Endodermal cell (in vitro differentiated cells): ENCODE results near the gene LRCH3. TPM values are rescaled to one million over a fixed set of nuclear protein-coding genes. Genes with fewer than 3 reads are reported as not detected.

Source experiments
- DNase-seq: peaks from one replicate; pipeline ENCODE4 v3.0.0-alpha.2; 2017
- H3K27ac ChIP-seq: 2 replicates; pipeline ENCODE4 v1.5.1; 2013; ENCODE audit warnings: mild to moderate bottlenecking, low read depth, low read length, moderate library complexity
- H3K27me3 ChIP-seq: 2 replicates; pipeline ENCODE4 v1.6.1; 2013; ENCODE audit warnings: mild to moderate bottlenecking, low read length, moderate library complexity; ENCODE audit not compliant: insufficient read depth, control insufficient read depth, poor library complexity, severe bottlenecking
- H3K36me3 ChIP-seq: 2 replicates; pipeline ENCODE4 v1.7.0; 2013; ENCODE audit warnings: mild to moderate bottlenecking, low read length, moderate library complexity; ENCODE audit not compliant: control insufficient read depth, insufficient read depth
- H3K4me1 ChIP-seq: one replicate; pipeline ENCODE4 v1.7.0; 2013; ENCODE audit warnings: low read length; ENCODE audit not compliant: control insufficient read depth, insufficient read depth
- H3K4me3 ChIP-seq: 2 replicates; pipeline ENCODE4 v1.5.1; 2013; ENCODE audit warnings: mild to moderate bottlenecking, low read length, moderate library complexity
- H3K9ac ChIP-seq: 2 replicates; pipeline ENCODE4 v1.6.1; 2013; ENCODE audit warnings: mild to moderate bottlenecking, low read length, moderate library complexity; ENCODE audit not compliant: poor library complexity, severe bottlenecking; ENCODE audit errors: extremely low read depth
- H3K9me3 ChIP-seq: 2 replicates; pipeline ENCODE4 v1.6.1; 2013; ENCODE audit warnings: mild to moderate bottlenecking, low read length, moderate library complexity; ENCODE audit not compliant: control insufficient read depth
- H3K27ac Mint-ChIP-seq: 2 replicates; pipeline ENCODE4 v1.8.0; 2020; ENCODE audit warnings: mixed read lengths
- H3K27me3 Mint-ChIP-seq: 2 replicates; pipeline ENCODE4 v1.8.0; 2021; ENCODE audit warnings: mild to moderate bottlenecking, mixed read lengths; ENCODE audit not compliant: insufficient read depth
- H3K36me3 Mint-ChIP-seq: 2 replicates; pipeline ENCODE4 v1.8.0; 2020; ENCODE audit warnings: low read depth, mixed read lengths
- H3K4me1 Mint-ChIP-seq: 2 replicates; pipeline ENCODE4 v1.8.0; 2020; ENCODE audit warnings: mixed read lengths
- H3K4me3 Mint-ChIP-seq: 2 replicates; pipeline ENCODE4 v1.8.0; 2020; ENCODE audit warnings: mild to moderate bottlenecking, moderate library complexity, mixed read lengths
- H3K9me3 Mint-ChIP-seq: 2 replicates; pipeline ENCODE4 v1.8.0; 2020; ENCODE audit warnings: mild to moderate bottlenecking, mixed read lengths
- WGBS, 2 experiments: methylation state at CpG; one replicate each; pipeline versions ENCODE4 v1.1.5 to v1.1.7; 2013; ENCODE audit warnings: missing lambda C conversion rate in 2 of 2, mixed read lengths in 1 of 2; ENCODE audit not compliant: insufficient coverage in 1 of 2, insufficient read length in 1 of 2; 5-methylcytosine and 5-hydroxymethylcytosine counted together
- total RNA-seq, 2 donors: library from RNA; stranded (reverse); fragmentation: NEBNext Ultra II Directional in 1 of 2; extraction: Animal tissue kit (Norgen Biotek cat#: 25700) in 1 of 2; gene quantifications; 2 replicates in 1 of 2; 3 replicates in 1 of 2; pipeline ENCODE4 v1.2.1, GENCODE V29; 2021
- TF ChIP-seq, protein P1 (sequence below): fragments of 200-600 bp; sonication (generic); conservative IDR thresholded peaks from 2 replicates; pipeline ENCODE4 v1.5.0; 2021; ENCODE audit warnings: antibody characterized with exemption, mild to moderate bottlenecking

Gene LRCH3
- total RNA-seq, 2 donors from 2014 or later = 67.1 to 70.2 TPM

DNA sequence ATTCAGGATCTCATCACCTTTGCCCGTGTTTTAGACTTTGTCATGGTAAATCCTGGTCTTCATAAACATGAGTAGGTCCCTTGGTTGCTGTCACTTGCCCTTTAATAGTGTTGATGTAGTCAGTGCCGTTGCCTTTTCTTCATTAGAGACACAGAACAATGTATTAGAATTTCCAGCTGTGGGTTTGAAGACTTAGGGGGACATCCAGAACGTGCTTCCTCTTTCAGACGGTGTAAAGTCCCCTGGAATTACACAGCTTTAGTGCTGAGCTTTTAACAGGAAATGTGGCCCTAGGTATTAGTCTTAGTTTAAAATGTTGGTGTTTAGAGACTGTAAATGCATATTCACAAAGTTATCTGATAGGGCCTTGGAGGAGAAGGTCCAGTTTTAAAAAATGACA, 8.8 kb upstream of the LRCH3 start:
- peaks cover 6% of the 10 kb centered on the region for H3K9me3 ChIP-seq
- Mint-ChIP-seq H3K36me3 (peaks cover 37% of the 10 kb centered on the region), H3K27me3 (no peaks in the 10 kb centered on the region), H3K4me3 (no peak overlapping the region), H3K9me3 (peaks cover 7% of the 10 kb centered on the region), H3K4me1 (no peaks in the 10 kb centered on the region), H3K27ac (no peak overlapping the region)
- H3K27me3 ChIP-seq = no peaks in the 10 kb centered on the region
- H3K27ac ChIP-seq = peak overlapping the region; percentile 25
- 84 to 93% methylated on average over 2 to 4 of the region's 4 CpGs for WGBS, 2 experiments
- H3K9ac ChIP-seq = no peak overlapping the region
- H3K4me3 ChIP-seq = no peak overlapping the region
- peaks cover 53% of the 10 kb centered on the region for H3K36me3 ChIP-seq
- no peaks in the 10 kb centered on the region for H3K4me1 ChIP-seq
- DNase-seq = no peak
- TF ChIP-seq, protein P1, sequence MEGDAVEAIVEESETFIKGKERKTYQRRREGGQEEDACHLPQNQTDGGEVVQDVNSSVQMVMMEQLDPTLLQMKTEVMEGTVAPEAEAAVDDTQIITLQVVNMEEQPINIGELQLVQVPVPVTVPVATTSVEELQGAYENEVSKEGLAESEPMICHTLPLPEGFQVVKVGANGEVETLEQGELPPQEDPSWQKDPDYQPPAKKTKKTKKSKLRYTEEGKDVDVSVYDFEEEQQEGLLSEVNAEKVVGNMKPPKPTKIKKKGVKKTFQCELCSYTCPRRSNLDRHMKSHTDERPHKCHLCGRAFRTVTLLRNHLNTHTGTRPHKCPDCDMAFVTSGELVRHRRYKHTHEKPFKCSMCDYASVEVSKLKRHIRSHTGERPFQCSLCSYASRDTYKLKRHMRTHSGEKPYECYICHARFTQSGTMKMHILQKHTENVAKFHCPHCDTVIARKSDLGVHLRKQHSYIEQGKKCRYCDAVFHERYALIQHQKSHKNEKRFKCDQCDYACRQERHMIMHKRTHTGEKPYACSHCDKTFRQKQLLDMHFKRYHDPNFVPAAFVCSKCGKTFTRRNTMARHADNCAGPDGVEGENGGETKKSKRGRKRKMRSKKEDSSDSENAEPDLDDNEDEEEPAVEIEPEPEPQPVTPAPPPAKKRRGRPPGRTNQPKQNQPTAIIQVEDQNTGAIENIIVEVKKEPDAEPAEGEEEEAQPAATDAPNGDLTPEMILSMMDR = no peak

DNA sequence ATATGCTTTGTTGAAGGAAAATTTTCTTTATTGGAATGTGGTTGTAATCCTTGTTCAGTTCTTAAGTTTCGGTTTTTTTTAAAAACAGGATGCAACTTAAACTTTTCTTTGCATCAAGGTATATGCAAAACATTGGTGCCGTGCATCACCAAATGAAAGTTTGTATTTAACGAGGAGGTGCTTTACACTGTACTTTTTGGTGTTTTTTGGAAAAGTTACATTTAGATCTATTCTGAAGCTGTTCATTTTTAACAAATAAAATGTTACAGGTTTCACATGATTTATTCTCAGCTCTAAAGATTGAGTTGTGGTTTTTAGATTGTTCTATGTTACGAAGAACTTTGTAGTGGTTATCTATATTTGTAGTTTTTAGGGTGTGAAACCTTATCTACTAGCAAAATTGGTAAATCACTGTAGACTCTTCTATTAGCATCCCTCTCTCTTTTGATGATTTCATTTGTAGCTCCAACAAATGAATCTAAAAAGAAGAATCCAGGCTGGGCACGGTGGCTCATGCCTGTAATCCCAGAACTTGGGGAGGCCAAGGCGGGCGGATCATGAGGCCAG, 7.0 kb upstream of the LRCH3 start:
- H3K9ac ChIP-seq = no peak overlapping the region
- H3K36me3 ChIP-seq = peaks cover 34% of the 10 kb centered on the region
- H3K4me1 ChIP-seq = no peaks in the 10 kb centered on the region
- Mint-ChIP-seq H3K4me1 (no peaks in the 10 kb centered on the region), H3K9me3 (peaks cover 7% of the 10 kb centered on the region), H3K36me3 (peaks cover 21% of the 10 kb centered on the region), H3K4me3 (no peak overlapping the region), H3K27ac (no peak overlapping the region), H3K27me3 (no peaks in the 10 kb centered on the region)
- H3K4me3 ChIP-seq = no peak overlapping the region
- H3K27me3 ChIP-seq = no peaks in the 10 kb centered on the region
- H3K27ac ChIP-seq = no peak overlapping the region
- TF ChIP-seq, protein P1 = no peak
- 97 to 98% methylated on average over 5 to 7 of the region's 7 CpGs for WGBS, 2 experiments
- H3K9me3 ChIP-seq = peaks cover 6% of the 10 kb centered on the region
- DNase-seq = no peak

GRCh38 chr3:197787412-197787811, 3.6 kb upstream of the LRCH3 start:
- Mint-ChIP-seq H3K4me1 (peaks cover 3% of the 10 kb centered on the region), H3K36me3 (peaks cover 6% of the 10 kb centered on the region), H3K9me3 (no peaks in the 10 kb centered on the region), H3K4me3 (no peak overlapping the region), H3K27ac (no peak overlapping the region), H3K27me3 (no peaks in the 10 kb centered on the region)
- no peak overlapping the region for H3K27ac ChIP-seq
- WGBS, 2 experiments = 92% methylated on average over 1 of the region's 1 CpG
- no peaks in the 10 kb centered on the region for H3K4me1 ChIP-seq
- no peaks in the 10 kb centered on the region for H3K9me3 ChIP-seq
- TF ChIP-seq, protein P1 = no peak
- H3K4me3 ChIP-seq = no peak overlapping the region
- no peaks in the 10 kb centered on the region for H3K27me3 ChIP-seq
- H3K9ac ChIP-seq = no peak overlapping the region
- no peak for DNase-seq
- peaks cover 10% of the 10 kb centered on the region for H3K36me3 ChIP-seq
